ENCODE results near the gene SLC4A8.

- TF ChIP-seq CTCF (conservative IDR thresholded peaks at IDR 0.05), result no peak
- TF ChIP-seq ZFX (IDR thresholded peaks at IDR 0.05), result no peak
Measured at GRCh38 chr12:51393676-51394545, 30.7 kb upstream of the SLC4A8 start.
